ENCODE results near the gene NDUFS7. TPM values are rescaled to one million over a fixed set of nuclear protein-coding genes. Genes with fewer than 3 reads are reported as not detected.

NDUFS7 gene
- total RNA-seq, 1 donor from 2014 or later: 216 TPM

DNA sequence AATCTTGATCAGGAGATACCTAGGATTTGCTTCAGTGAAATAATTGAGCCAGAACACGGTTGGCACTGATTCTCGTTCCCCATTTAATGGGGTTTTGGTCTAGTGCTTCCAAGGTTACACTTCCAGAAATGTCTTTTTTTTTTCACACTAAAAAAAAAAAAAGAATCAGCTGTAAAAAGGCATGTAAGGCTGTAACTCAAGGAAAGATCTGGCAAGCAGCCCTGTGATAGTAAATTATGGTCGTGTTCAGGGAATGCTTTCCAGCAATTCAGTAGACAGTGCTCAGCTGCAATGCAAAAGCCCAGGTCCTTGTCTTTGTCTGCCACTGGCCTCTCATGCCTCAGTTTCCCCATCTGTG is 27.2 kb upstream of the NDUFS7 start:
- no peak for TF ChIP-seq CTCF (IDR thresholded peaks at IDR 0.05)
- Histone ChIP-seq H3K9me3 (no peaks in the 10 kb centered on the region), H3K27ac (peak overlapping the region; percentile 88 to 90), H3K36me3 (peaks cover 11 to 21% of the 10 kb centered on the region in 2 donors), H3K4me1 (peaks cover 3 to 31% of the 10 kb centered on the region in 2 donors), H3K27me3 (no peaks in the 10 kb centered on the region), H3K4me3 (peak overlapping the region; percentile 85 to 98)
- intact Hi-C loops (cut with DNase I): no loop called here
- no peak for DNase-seq (ENCODE audit: low spot score in 2 of 2)

DNA sequence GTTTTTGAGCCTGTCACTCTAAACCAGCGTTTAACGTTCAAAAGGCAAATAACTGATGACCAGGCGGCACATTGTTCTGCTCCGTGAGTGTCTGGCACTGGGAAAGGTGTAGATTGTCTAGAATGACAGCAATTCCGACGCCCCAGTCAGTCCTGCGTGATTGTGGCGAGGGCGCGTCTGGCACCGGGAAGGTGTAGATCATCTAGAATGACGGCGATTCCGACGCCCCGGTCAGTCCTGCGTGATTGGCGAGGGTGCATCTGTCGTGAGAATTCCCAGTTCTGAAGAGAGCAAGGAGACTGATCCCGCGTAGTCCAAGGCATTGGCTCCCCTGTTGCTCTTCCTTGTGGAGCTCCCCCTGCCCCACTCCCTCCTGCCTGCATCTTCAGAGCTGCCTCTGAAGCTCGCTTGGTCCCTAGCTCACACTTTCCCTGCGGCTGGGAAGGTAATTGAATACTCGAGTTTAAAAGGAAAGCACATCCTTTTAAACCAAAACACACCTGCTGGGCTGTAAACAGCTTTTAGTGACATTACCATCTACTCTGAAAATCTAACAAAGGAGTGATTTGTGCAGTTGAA is 26.1 kb upstream of the NDUFS7 start:
- no peak for DNase-seq (ENCODE audit: low spot score in 2 of 2)
- TF ChIP-seq CTCF (IDR thresholded peaks at IDR 0.05): no peak
- no peak overlapping the region for H3K4me3 ChIP-seq
- H3K9me3 ChIP-seq: no peaks in the 10 kb centered on the region
- H3K4me1 ChIP-seq: peaks cover 7 to 39% of the 10 kb centered on the region in 2 donors
- no peaks in the 10 kb centered on the region for H3K27me3 ChIP-seq
- H3K27ac ChIP-seq: peak overlapping the region in 1 of 2 donors; percentile 7
- intact Hi-C loops (cut with DNase I): no loop called here
- peaks cover 17 to 26% of the 10 kb centered on the region in 2 donors for H3K36me3 ChIP-seq

GRCh38 chr19:1360126-1360817 is 23.4 kb upstream of the NDUFS7 start:
- no peaks in the 10 kb centered on the region for H3K27me3 ChIP-seq
- DNase-seq (ENCODE audit: low spot score in 2 of 2): no peak
- H3K9me3 ChIP-seq: no peaks in the 10 kb centered on the region
- H3K36me3 ChIP-seq: peaks cover 32 to 51% of the 10 kb centered on the region in 2 donors
- intact Hi-C loops (cut with DNase I): loop anchor here (5.0 kb wide), 1 partner anchor 43 kb away; no protein-coding TSS in a partner anchor
- peak overlapping the region; percentile 56 to 57 for H3K27ac ChIP-seq
- H3K4me3 ChIP-seq: peak overlapping the region; percentile 35 to 52
- H3K4me1 ChIP-seq: peaks cover 4 to 31% of the 10 kb centered on the region in 2 donors
- TF ChIP-seq CTCF (IDR thresholded peaks at IDR 0.05): no peak

DNA sequence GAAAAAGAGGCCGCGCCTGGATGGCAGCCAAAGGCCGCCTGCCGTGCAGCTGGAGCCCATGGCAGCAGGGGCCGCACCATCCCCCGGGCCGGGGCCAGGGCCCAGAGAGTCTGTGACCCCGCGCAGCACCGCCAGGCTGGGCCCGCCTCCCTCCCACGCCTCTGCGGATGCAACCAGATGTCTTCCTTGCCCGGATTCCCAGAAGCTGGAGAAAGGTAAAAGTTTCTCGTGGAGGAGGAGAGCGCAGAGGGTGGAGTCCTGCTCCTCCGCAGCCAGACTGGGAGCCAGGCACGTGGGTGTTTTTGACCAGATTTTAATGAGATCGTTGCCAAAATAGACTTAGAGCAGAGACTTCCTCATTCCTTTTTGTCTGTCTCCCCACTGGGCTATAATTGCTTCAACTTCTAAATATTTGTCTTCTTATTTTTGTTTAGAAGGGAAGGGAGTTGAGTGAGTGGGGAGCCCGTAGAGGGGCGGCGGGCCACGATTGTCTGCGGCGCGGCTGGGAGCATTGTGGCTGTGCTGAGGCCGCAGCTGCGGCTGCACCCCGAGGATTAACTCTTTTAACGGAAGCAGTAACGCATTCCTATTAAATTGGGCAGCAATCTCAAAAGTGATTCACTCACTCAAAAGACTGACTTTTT is 22.8 kb upstream of the NDUFS7 start:
- no peak for DNase-seq (ENCODE audit: low spot score in 2 of 2)
- Histone ChIP-seq H3K27me3 (no peaks in the 10 kb centered on the region), H3K27ac (peak overlapping the region; percentile 56 to 57), H3K9me3 (no peaks in the 10 kb centered on the region), H3K4me1 (peaks cover 4 to 29% of the 10 kb centered on the region in 2 donors), H3K36me3 (peaks cover 35 to 57% of the 10 kb centered on the region in 2 donors), H3K4me3 (peak overlapping the region; percentile 35 to 52)
- intact Hi-C loops (cut with DNase I): loop anchor here (5.0 kb wide), 1 partner anchor 44 kb away; no protein-coding TSS in a partner anchor
- no peak for TF ChIP-seq CTCF (IDR thresholded peaks at IDR 0.05)

DNA sequence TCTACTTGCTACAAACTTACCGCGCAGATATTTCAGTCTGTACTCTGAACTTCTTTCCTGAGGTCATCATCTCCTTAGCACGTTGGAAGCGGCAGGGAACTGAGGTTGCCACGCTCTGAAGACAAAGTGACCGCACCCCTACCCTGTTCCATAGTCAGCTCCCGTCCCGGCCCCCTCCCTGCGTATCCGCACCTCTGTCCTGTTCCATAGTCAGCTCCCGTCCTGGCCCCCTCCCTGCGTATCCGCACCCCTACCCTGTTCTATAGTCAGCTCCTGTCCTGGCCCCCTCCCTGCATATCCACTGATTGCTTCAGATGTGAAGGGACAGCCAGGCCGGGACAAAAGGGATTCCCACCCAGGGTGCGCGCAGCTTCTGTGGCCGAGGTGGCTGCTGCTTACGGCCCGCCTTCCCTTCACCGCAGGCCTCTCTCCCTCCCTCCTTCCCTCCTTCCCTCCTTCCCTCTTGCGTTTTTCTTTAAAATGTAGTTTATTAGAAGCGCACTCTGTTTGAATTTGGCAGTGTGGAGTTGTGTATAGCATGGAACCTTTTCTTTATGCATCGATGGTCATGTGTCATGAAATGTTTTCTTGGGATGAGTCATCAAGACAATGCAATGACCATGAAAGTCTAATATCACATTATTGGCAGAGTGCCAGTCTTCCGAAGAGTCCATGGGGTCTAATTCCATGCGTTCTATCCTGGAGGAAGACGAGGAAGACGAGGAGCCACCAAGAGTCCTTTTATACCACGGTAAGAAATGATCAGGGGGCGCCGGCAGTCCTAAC is 21.9 kb upstream of the NDUFS7 start:
- Histone ChIP-seq H3K27ac (peak overlapping the region; percentile 36 to 56), H3K36me3 (peaks cover 43 to 66% of the 10 kb centered on the region in 2 donors), H3K4me1 (peaks cover 4 to 20% of the 10 kb centered on the region in 2 donors), H3K4me3 (peak overlapping the region; percentile 15 to 52), H3K27me3 (no peaks in the 10 kb centered on the region), H3K9me3 (no peaks in the 10 kb centered on the region)
- intact Hi-C loops (cut with DNase I): loop anchor here (5.0 kb wide), 1 partner anchor 44 kb away; no protein-coding TSS in a partner anchor
- no peak for DNase-seq (ENCODE audit: low spot score in 2 of 2)
- TF ChIP-seq CTCF (IDR thresholded peaks at IDR 0.05): no peak
